GM18498 (cell line): Measurements from ENCODE around the gene SPON1.
"Not testable (repeated sequence)": the region's sequence is repeated elsewhere in the genome, so short reads cannot be mapped to it uniquely, and the experiment has no call there.

Experiments used
- ATAC-seq: cut with Tn5 transposase; IDR thresholded peaks from one replicate; pipeline ENCODE4 v1.9.1; 2021; ENCODE audit warnings: mild to moderate bottlenecking, moderate library complexity; ENCODE audit not compliant: unreplicated experiment

Gene SPON1

DNA sequence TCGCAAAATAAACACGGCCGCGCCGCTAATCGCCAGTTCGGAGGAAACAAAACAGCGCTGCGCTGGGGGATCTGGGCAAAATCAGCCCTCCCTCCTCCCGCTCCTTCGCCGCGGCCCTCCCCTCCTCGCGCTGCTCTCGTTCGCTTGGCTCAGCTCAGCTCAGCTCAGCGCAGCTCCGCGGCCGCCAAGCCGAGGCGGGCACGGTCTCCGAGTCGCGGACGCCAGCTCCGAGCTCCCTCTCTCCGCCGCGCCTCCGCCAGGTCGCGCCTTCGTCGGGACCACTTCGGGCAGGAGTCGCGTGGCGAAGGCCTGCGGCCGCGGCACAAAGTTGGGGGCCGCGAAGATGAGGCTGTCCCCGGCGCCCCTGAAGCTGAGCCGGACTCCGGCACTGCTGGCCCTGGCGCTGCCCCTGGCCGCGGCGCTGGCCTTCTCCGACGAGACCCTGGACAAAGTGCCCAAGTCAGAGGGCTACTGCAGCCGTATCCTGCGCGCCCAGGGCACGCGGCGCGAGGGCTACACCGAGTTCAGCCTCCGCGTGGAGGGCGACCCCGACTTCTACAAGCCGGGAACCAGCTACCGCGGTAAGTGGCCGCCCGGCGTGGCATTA lies at the start of gene SPON1:
TSS of gene SPON1 (plus strand) at position 162 of the 607 bp plus-strand sequence. CDS start at position 344, 182 bp downstream.
- ATAC-seq: no peak

DNA sequence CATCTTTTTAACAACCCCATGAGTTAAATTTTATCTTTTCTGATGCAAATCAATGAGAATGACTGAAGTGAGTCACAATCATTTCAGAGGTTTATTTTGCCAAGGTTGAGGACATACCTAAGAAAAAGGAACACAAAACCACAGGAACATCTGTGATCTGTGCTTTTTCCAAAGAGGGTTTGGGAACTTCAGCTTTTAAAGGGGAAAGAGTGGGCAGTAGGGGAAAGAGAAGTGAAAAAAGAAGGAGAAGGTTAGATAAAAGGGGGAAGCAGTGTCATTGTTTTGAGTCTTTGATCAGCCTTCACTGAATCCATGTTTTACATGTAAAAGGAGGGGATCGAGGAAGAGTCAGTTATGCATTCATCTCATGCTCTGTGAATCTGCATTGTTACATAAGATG lies 45.3 kb upstream of the SPON1 start:
- ATAC-seq: no peak

DNA sequence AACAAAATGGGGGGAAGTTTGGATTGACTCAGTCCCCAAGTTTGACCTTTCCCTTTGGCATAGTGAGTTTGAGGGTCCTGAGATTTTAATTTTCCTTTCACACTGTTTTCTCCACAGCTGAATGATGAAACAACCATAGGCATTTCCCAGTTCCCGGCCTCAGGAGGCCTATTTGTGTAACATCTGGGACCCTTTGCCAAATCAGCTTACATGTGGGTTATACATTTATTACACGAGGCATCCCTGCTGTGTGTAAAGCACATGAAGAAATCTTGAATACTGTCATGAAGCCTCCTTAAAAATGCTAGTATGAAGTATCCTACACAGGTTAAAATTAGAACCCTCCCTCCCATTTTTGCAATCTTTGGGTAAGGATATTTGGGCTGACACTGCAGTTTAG lies 44.6 kb upstream of the SPON1 start:
- no peak for ATAC-seq

DNA sequence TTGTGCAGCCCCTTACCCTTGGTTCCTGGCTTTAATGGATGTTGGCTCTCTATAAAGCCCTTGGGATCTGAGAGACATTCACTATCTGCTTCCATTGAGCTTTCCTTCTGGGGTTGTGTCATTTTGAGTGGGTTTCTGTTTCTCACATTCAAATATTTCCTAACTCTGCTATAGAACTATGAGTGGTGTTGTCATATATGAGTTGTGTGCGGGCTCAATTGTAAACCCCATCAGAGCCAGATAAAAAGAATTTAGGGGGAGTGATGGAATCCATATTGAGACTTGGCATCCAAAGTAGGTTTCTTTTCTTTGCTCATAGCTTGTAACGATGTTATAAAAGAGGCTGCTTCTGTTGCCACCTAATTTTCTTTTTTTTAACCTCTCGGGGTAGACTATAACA lies 41.8 kb upstream of the SPON1 start:
- no peak for ATAC-seq

DNA sequence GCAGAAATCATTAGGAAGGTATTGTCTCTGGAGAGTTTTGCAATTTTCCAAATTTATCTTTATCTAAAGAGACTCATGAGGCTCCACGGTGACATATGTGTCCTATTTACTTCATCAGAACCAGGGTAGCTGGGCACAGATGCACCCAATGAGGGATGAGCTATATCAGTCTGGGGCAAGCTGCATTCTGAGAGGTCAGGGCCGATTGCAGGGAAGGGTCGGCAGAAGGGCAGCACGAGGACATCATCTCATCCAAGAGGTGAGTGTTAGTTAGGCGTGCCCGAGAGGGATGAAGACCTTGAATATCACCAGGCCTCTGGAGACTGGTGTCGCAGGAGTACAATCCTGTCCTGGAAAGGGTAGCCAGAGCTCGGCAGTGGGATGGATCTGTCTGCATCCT lies 41.0 kb upstream of the SPON1 start:
- ATAC-seq: no peak

DNA sequence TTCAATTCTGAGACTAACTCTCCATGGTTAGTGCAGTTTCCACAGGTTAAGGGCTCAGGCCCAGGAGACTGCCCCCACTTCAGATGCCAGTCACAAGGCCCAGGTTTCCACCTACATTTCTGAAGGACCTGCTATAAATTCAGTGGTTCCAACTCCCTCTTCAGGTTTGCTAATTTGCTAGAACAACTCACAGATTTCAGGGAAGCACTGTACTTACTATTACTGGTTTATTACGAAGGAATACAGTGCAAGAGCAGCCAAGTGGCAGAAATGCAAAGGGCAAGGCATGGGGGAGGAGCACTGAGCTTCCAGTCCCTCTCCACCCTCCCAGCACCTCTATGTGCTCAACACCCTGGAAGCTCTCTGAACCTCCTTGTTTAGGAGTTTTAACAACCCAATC lies 39.3 kb upstream of the SPON1 start:
- no peak for ATAC-seq

DNA sequence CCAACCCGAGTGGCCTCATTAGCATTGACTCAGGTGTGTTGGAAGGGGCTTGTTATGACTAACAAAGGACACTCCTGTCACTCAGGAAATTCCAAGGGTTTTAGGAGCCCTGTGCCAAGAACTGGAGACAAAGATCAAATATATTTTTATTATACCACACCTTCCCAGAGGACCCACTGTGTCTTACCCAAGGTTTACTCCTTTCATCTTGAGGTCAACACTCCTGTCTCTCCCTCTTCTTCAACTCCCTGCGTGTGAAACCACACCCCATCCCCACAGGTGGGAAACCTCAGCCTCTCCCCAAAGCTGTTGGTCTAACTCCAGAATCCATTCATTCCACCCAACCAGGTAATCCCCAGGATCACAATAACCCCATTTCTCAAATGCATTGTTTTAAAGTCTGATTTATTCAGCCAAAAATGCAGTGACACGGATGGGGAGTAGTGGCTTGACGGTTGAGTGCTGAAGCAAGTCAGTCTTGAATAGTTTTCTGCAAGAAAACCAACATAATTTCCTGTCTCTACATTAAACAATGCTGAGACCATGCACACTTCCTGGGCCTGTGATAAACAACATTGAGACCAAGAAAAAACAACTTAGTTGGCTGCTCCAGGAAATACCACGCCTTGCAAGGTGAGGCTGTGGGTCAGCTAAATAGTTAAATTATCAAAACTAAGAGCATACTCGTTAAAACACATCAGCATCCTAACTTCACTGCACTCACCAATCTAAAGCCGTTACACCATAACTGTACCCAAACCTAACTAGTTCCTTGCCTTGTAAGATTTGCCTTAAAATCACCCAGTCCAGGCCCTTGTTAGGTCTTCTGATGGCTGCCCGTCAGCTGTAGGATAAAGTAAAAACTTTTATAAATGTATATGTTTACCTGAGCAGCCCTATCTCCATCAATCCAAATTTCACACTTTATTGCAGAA lies 38.5 kb upstream of the SPON1 start:
- ATAC-seq: no peak

DNA sequence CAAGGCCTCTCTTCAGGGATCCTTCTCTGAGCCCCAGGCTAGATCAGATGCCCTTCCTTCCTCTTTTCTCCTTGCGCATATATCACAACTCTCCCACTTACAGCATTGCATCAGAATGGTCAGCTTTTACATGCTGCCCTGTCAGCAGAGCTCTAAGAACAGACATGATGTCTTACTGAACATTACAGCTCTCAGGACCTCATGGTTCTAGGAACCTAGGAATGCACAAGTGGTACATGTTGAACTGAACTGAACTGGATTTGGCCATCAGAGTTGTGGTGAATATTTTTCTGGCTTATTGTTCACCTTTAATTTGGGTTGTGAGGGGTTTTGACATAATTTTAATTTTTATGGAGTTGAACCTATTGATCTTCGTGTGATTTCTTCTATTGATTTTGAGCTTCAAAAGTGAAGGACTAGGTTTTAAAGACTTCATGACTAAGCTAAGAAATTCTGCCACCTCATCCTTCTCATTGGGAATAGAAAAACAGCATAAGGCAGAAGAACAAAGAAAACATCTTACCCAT lies 37.7 kb upstream of the SPON1 start:
- ATAC-seq: no peak

DNA sequence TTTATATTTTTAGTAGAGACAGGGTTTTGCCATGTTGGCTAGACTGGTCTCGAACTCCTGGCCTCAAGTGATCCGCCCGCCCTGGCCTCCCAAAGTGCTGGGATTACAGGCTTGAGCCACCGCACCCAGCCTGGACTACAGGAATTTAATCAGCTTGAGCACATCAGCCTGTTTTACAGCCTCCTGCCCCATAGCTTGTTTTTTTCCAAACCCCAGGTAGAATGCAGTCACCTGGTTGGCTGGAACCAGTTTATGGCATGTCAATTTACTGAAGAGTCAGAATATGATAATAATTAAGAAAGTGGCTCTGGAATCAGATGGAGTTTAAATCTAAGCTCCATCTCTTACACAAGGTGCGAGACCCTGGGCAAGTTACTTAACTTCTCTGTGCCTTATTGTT lies 36.2 kb upstream of the SPON1 start:
- not testable (repeated sequence) for ATAC-seq

DNA sequence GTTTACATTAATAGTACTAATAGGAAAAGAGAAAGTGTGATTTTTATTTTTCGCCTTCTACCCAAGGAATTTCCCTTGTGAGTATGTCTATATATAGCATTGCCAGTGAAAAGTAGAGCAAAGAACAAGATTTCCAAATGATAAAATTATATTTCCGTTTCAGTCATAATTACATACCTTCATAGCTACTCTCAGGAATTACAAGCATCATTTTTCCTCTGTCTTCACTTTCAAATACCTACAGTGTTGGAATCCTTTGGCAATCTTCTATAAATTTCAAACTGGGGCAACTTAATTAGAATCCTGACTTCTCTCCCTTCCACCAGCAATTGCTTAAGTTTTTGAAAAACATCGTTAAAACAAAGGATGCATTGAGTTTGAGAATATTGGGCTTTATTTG lies 35.5 kb upstream of the SPON1 start:
- ATAC-seq: no peak

DNA sequence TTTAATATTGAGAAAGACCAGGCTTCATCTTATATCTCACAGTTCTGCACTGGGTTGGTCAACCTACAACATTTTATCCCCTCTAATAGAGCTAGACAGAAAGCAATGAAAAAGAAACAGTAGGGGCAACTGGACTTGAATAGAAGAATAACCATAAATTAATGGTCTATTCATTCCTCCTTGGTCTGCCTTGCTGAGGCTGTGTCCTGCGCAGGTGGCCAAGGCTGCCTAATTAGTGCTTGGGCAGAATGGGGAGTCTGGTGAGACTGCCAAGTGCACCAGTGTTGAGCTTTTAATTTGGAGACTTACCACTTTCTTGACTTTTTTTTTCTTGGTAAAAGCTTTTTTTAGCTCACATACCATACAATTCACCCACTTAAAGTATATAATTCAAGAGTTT lies 35.0 kb upstream of the SPON1 start:
- no peak for ATAC-seq

DNA sequence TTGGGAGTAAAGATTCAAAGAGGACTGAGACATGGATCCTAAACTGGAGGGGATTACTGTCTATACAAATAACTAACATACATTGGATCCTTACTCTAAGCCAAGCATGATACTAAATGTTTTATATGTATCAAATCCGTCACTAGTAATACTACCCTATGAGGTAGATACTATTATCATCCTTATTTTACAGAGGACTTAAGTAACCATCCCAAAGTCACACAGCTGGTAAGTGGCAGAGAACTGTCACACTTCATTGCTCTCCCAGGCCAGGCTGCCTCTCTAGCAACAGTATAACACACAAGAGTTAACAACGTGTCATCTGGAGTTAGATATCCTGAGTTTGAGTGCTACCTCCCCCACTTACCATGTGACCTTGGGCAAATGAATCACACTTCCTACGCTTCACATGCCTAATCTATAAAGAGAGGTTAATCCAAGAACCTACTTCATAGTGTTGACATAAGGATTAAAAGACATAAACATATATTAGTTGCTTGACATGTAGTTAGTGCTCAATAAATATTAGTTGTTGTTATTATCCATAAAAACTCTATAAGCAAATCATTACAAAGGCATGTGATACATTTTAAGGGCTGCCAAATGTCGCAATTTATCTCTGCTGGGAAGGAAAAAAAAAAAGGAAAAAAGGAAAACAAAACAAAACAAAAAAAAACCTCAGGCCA lies 33.8 kb upstream of the SPON1 start:
- no peak for ATAC-seq

DNA sequence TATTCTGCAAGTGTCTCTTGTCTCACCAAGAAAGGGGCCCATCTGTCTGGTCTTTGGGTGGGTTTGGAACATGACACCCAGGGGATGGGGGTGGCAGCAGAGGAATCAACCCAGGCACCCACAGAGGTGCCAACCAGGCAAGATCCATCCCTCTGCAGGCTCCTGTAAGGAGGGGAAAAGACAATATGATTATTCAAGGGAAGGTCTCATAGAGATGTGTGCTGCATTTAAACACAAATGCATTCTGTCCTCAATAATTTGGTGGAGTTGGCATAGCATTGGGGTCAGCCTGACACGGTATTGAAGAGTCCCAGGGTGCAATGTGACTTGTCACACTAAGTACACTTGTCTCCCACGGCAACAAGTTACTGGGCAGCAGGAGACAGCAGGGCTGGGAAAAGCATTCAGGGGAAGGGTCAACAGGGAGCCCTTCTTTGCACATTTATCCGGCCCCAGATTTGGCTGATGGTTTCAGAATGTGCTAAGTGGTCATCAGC lies 33.1 kb upstream of the SPON1 start:
- no peak for ATAC-seq

DNA sequence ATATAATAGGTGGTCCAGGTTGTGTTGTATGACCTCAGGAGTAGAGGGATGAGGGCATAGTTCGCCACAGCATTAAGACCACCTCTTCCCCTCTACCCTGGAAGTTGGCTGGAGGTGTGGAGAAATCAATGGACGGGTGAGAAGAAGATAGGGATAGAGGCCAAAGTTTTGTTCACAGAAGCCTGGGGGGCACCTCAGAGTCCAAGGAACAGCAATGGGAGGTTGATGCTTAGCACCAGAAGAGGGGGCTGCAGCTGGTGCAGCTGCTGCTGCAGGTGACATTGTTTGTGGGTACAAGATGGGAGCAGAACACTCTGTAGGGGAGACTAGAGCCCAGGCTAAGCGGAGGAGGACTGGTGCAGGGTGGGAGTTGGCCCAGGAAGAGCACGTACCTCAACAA lies 31.2 kb upstream of the SPON1 start:
- no peak for ATAC-seq

DNA sequence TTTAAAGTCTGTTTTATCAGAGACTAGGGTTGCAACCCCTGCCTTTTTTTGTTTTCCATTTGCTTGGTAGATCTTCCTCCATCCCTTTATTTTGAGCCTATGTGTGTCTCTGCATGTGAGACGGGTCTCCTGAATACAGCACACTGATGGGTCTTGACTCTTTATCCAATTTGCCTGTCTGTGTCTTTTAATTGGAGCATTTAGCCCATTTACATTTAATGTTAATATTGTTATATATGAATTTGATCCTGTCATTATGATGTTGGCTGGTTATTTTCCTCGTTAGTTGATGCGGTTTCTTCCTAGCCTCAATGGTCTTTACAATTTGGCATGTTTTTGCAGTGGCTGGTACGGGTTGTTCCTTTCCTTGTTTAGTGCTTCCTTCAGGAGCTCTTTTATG lies 25.4 kb upstream of the SPON1 start:
- not testable (repeated sequence) for ATAC-seq

DNA sequence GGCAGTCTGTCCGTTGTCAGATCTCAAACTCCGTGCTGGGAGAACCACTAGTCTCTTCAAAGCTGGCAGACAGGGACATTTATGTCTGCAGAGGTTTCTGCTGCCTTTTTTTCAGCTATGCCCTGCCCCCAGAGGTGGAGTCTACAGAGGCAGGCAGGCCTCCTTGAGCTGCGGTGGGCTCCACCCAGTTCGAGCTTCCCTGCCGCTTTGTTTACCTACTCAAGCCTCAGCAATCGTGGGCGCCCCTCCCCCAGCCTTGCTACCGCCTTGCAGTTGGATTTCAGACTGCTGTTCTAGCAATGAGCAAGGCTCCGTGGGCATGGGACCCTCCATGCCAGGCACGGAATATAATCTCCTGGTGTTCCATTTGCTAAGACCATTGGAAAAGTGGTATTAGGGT lies 23.7 kb upstream of the SPON1 start:
- not testable (repeated sequence) for ATAC-seq

DNA sequence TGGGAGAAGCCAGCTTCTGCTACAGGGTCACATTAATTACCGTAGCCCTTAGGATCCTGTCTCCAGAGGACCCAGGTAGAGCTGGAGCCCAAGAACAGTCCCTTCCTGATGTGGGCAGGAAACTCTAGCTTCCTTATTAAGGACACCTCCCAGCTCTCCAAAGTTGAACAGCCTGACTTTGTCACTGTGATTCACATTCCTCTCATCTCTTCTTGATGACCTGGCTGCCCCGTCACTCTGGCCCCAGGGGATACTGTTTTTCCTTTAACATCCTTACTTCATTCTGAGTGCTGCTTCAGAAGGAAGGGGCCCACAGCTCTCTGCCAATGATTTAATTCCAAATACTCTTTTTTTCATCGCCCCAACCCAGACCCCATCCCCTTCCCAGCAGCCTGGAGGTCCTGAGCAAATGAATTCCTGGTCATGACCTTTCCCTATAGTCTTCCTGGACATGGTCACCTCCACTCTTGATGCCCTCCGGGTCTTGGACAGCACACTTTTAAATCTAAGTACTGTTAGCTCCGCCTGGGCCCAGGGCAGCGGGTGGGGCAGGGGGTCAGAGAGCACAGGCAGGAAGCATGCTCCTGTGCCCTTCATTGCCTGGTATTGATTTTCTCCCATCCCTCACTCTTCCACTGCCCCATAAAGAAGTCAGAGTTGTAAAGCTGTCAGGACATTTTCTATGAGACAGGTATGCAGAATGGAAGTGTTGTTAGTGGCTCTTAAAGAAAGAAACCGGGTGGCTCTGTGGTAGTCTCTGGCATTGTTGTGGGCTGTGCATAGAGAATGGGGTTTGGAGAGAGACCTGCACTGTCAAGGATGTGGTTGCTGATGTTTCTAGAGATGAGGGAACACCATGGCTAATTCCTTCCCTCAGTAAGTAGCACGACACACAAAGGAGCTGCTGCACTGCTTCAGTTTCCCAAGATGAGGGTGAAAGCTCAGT lies 22.3 kb upstream of the SPON1 start:
- ATAC-seq: no peak

DNA sequence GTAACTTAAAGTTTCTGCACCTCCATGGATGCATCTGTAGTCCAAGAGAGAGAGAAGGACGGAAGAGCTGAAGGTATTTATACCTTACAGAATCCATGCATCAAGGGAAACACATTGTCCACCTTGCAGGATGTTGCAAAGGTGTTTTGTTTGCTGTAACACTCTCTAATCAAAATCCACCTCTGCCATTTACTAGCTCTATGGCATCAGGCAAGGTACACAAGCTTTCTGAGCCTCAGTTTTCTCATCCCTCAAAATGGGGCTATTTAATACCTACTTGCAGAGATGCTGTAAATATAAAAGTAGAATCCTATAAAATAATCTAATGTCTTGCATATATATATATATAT lies 21.6 kb upstream of the SPON1 start:
- ATAC-seq: no peak

DNA sequence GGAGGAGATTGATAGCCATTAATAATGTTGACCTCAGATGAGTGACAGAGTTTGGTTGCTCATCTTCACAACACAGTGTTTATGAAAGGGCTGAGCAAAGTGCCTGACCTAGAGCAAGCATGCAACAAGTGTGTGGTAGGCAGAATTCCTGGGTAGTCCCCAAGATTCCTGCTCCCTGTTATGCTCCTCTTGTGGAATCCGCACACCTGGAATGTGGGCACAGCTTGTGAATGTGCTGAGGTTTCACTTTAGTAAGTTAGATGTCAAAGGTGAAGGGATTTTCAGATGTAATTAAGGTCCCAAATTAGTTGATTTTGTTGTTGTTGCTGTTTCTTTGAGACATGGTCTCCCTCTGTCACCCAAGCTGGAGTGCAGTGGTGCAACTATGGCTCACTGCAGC lies 20.7 kb upstream of the SPON1 start:
- no peak for ATAC-seq

DNA sequence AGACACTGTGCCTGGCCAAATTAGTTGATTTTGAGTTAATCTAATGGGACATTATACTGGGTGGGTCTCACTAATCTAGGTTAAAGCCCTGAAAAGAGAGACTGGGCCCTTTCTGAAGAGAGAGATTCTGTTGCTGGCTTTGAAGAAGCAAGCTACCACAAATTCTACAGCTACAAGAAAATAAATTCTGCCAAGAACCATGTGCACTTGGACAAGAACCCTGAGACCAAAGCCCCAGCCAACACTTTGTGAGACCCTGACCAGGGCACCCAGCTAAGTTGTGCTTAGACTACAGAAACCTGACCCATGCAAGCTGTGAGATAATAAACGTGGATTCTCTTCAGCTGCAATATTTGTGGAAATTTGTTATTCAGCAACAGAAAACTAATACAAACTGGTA lies 20.1 kb upstream of the SPON1 start:
- ATAC-seq: no peak
